Esophagus muscularis mucosa (tissue), 4 donors: ENCODE results near the gene KLF13. TPM values are rescaled to one million over a fixed set of nuclear protein-coding genes. Genes with fewer than 3 reads are reported as not detected.

ENCODE experiments used
- DNase-seq: peaks from one replicate; pipeline ENCODE4 v3.0.0-alpha.2; 2017; ENCODE audit errors: extremely low spot score
- H3K27ac ChIP-seq, 4 donors: fragments of 200-600 bp; sonication (generic); replicated peaks in 1 of 4; 1 replicate in 3 of 4; 2 replicates in 1 of 4; pipeline ENCODE4 v1.5.1; 2016 to 2019; ENCODE audit warnings: mild to moderate bottlenecking in 1 of 4
- H3K27me3 ChIP-seq, 4 donors: fragments of 200-600 bp; sonication (generic); one replicate each; pipeline versions ENCODE4 v1.5.1 to v1.6.0; 2016 to 2019
- H3K36me3 ChIP-seq, 4 donors: fragments of 200-600 bp; sonication (generic); one replicate each; pipeline ENCODE4 v1.5.1; 2016 to 2019
- H3K4me1 ChIP-seq, 4 donors: fragments of 200-600 bp; sonication (generic); one replicate each; pipeline ENCODE4 v1.5.1; 2016 to 2019
- H3K4me3 ChIP-seq, 4 donors: fragments of 200-600 bp; sonication (generic); 1 replicate in 2 of 4; 2 replicates in 2 of 4; pipeline ENCODE4 v1.5.1; 2016 to 2019; ENCODE audit warnings: mild to moderate bottlenecking in 4 of 4, moderate library complexity in 1 of 4
- H3K9me3 ChIP-seq, 4 donors: fragments of 200-600 bp; sonication (generic); 1 replicate in 3 of 4; 2 replicates in 1 of 4; pipeline ENCODE4 v1.5.1; 2016 to 2019
- EP300 ChIP-seq: sonication (generic); formaldehyde crosslinking; IDR thresholded peaks from one replicate; pipeline ENCODE4 v1.6.1; 2017; ENCODE audit warnings: antibody characterized with exemption
- POLR2A ChIP-seq: fragments of 450-650 bp; IDR thresholded peaks from one replicate; pipeline ENCODE4 v1.6.1; 2017; ENCODE audit warnings: antibody characterized with exemption, moderate library complexity, mild to moderate bottlenecking, low read depth
- POLR2AphosphoS5 ChIP-seq, 2 donors: sonication (generic); formaldehyde crosslinking; IDR thresholded peaks; one replicate each; pipeline ENCODE4 v1.6.1; 2017; ENCODE audit warnings: antibody characterized with exemption in 2 of 2
- WGBS: methylation state at CpG from one replicate; pipeline ENCODE4 v1.1.5; 2018; 5-methylcytosine and 5-hydroxymethylcytosine counted together
- intact Hi-C: fragments of 100-400 bp; cut with DNase I; formaldehyde crosslinking; loops from one replicate; pipeline ENCODE4 v1.15.1; 2023
- total RNA-seq, 4 donors: library from RNA; depleted of rRNA; stranded (reverse); fragments of >200 nt; gene quantifications; one replicate each; pipeline versions ENCODE4 v1.1.0 to v1.2.1, GENCODE V29; 2016
- TF ChIP-seq, protein P1 (sequence below), 3 experiments: fragments of 200-600 bp in 2 of 3; fragments of 450-650 bp in 1 of 3; sonication (generic) in 2 of 3; IDR thresholded peaks; one replicate each; pipeline ENCODE4 v1.5.1; 2017 to 2019; ENCODE audit warnings: antibody characterized with exemption in 3 of 3, mild to moderate bottlenecking in 2 of 3, moderate library complexity in 1 of 3

The KLF13 gene
- total RNA-seq, 4 donors from 2014 or later: 57.3 to 109 (median 74.2) TPM

DNA sequence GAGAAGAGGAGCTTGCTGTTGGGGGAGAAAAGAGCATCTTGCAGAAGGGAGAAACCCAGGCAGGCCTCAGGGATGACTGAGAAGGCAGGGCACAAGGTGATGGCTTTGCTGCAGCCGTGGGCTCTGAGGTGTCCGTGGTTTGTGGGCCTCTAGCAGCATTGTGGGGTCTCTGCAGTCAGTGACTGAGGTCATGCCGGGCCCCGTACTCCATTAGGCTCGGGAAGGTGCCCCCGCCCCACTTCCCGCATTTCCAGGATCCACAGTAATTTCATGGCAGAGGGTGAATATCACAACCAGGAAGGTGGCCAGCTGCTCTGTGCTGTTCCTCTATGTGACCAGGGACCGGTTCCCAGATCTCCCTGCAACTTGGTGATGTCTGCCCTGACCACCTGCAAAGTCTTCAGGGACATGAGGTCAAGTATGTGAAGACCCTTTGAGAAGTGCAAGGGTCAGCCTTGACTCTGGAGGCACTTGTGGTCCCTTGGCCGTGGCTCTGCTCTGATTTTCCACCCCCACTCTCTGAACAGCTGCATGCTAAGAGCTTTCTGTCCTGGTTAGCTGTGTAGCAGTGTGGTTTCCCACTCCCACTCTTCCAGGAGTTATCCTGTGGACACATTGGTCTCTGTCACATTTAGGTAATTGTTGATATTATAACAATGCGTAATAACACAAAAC is 3.6 kb downstream of the KLF13 start:
- intact Hi-C loops: no loop called here
- DNase-seq: no peak
- H3K4me3 ChIP-seq: peak overlapping the region; percentile 83 to 96 (median 92)
- peaks cover 68 to 74% (median 72%) of the 10 kb centered on the region in 4 donors for H3K4me1 ChIP-seq
- H3K36me3 ChIP-seq: no peaks in the 10 kb centered on the region
- H3K27me3 ChIP-seq: no peaks in the 10 kb centered on the region
- TF ChIP-seq POLR2AphosphoS5 (IDR thresholded peaks at IDR 0.05): no peak
- TF ChIP-seq EP300: no peak
- TF ChIP-seq, protein P1, sequence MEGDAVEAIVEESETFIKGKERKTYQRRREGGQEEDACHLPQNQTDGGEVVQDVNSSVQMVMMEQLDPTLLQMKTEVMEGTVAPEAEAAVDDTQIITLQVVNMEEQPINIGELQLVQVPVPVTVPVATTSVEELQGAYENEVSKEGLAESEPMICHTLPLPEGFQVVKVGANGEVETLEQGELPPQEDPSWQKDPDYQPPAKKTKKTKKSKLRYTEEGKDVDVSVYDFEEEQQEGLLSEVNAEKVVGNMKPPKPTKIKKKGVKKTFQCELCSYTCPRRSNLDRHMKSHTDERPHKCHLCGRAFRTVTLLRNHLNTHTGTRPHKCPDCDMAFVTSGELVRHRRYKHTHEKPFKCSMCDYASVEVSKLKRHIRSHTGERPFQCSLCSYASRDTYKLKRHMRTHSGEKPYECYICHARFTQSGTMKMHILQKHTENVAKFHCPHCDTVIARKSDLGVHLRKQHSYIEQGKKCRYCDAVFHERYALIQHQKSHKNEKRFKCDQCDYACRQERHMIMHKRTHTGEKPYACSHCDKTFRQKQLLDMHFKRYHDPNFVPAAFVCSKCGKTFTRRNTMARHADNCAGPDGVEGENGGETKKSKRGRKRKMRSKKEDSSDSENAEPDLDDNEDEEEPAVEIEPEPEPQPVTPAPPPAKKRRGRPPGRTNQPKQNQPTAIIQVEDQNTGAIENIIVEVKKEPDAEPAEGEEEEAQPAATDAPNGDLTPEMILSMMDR (IDR thresholded peaks at IDR 0.05): no peak
- TF ChIP-seq POLR2A: no peak
- H3K27ac ChIP-seq: peak overlapping the region; percentile 98 to 100 (median 100)
- no peaks in the 10 kb centered on the region for H3K9me3 ChIP-seq
- 56% methylated on average over 5 of the region's 10 CpGs for WGBS

DNA sequence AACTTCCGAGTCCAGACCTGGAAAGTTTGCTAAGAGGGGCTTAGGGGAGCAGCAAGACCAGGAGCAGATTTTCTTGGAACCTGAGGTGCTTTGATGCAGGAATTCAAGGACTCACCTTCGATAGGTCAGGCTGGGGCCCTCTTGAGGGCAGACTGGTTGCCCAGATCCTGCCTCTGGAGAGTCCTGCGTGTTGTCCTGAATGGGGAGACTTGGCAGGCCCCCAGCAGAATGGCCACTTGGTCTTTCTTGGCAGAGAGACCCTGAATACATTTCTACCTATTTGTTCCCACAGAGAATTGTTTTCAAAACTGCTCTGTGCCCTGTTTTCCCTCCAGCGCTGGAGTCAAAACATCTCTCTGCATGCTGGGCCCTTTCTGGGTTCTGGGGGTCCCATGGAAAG is 4.2 kb downstream of the KLF13 start:
- peak overlapping the region; percentile 98 to 100 (median 100) for H3K27ac ChIP-seq
- intact Hi-C loops: no loop called here
- no peaks in the 10 kb centered on the region for H3K36me3 ChIP-seq
- H3K4me1 ChIP-seq: peaks cover 71 to 77% (median 74%) of the 10 kb centered on the region in 4 donors
- DNase-seq: no peak
- H3K4me3 ChIP-seq: no peak overlapping the region
- TF ChIP-seq POLR2AphosphoS5 (IDR thresholded peaks at IDR 0.05) (no peak), EP300 (no peak), POLR2A (no peak)
- TF ChIP-seq, protein P1 (IDR thresholded peaks at IDR 0.05): no peak
- H3K9me3 ChIP-seq: no peaks in the 10 kb centered on the region
- H3K27me3 ChIP-seq: no peaks in the 10 kb centered on the region
- WGBS: 68% methylated on average over 4 of the region's 4 CpGs

DNA sequence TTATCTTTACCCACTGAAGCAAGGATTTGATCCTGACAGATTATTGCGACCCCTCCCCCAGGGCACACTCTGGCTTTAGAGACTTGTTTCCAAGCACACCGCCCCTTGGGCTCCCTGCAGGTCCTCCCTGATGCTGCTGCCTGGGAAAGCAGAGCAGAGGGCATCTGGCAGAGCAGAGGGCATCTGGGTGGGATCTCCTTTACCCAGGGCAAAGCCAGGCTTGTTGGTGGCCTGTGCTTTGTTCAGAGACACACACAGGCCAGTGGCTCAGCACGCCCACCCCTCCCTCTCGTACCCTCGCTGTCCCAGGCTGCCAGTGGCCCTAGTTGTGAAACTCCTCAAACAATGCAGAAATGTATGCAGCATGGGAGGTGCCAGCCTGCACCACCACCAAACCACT is 4.8 kb downstream of the KLF13 start:
- 70% methylated on average over 4 of the region's 5 CpGs for WGBS
- Histone ChIP-seq H3K36me3 (no peaks in the 10 kb centered on the region), H3K4me1 (peaks cover 77 to 82% (median 80%) of the 10 kb centered on the region in 4 donors), H3K27ac (peak overlapping the region; percentile 98 to 100 (median 100)), H3K4me3 (no peak overlapping the region), H3K9me3 (no peaks in the 10 kb centered on the region), H3K27me3 (no peaks in the 10 kb centered on the region)
- no peak for DNase-seq
- intact Hi-C loops: no loop called here
- no peak for TF ChIP-seq POLR2AphosphoS5 (IDR thresholded peaks at IDR 0.05)
- TF ChIP-seq, protein P1 (IDR thresholded peaks at IDR 0.05): no peak

DNA sequence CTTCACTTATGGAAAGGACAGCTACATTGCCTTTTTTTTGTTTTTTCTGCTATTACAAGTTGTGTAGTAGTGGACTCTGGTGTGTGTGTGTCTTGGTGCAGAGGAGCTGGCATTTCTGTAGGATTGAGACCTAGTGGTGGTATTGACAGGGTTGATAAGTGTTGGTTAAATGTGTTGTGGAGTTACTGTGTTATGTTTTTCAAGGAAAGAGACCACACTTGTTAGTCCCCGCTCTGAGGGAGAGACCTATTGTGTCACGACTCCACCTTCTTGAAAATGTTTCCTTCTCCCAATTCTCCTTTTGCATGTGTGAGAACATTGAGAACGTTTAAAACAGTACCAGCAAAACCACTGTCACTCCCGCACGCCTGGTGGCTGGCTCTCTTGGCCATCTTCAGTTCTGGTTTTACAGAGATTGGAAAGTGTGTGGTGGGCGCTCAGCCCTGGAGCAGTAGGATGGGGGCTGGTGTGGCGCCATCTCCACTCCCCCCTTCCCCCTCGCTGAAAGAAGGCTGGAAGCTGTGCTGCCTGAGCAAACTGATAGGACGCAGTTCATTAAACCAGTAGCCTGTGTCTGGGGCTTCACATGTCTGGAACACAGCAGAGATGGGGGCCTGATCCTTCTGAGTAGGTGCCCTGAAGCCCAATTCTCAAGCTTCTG is 5.5 kb downstream of the KLF13 start:
- no peak overlapping the region for H3K4me3 ChIP-seq
- peak overlapping the region in 3 of 4 donors; percentile 4 to 99 (median 44) for H3K27ac ChIP-seq
- peaks cover 84 to 90% (median 87%) of the 10 kb centered on the region in 4 donors for H3K4me1 ChIP-seq
- WGBS: 68% methylated on average over 9 of the region's 9 CpGs
- H3K9me3 ChIP-seq: no peaks in the 10 kb centered on the region
- no peaks in the 10 kb centered on the region for H3K36me3 ChIP-seq
- H3K27me3 ChIP-seq: no peaks in the 10 kb centered on the region
- DNase-seq: no peak
- no peak for TF ChIP-seq EP300
- TF ChIP-seq POLR2AphosphoS5 (IDR thresholded peaks at IDR 0.05): no peak
- TF ChIP-seq, protein P1 (IDR thresholded peaks at IDR 0.05): no peak
- TF ChIP-seq POLR2A: no peak
- intact Hi-C loops: no loop called here
